HG03575 (cell line): ENCODE data around the gene TMEM176B.

Experiments
- ATAC-seq: cut with Tn5 transposase; IDR thresholded peaks from one replicate; pipeline ENCODE4 v1.9.1; 2021; ENCODE audit not compliant: unreplicated experiment, insufficient number of reproducible peaks, low FRiP score; ENCODE audit errors: extremely low read depth

Gene TMEM176B

DNA sequence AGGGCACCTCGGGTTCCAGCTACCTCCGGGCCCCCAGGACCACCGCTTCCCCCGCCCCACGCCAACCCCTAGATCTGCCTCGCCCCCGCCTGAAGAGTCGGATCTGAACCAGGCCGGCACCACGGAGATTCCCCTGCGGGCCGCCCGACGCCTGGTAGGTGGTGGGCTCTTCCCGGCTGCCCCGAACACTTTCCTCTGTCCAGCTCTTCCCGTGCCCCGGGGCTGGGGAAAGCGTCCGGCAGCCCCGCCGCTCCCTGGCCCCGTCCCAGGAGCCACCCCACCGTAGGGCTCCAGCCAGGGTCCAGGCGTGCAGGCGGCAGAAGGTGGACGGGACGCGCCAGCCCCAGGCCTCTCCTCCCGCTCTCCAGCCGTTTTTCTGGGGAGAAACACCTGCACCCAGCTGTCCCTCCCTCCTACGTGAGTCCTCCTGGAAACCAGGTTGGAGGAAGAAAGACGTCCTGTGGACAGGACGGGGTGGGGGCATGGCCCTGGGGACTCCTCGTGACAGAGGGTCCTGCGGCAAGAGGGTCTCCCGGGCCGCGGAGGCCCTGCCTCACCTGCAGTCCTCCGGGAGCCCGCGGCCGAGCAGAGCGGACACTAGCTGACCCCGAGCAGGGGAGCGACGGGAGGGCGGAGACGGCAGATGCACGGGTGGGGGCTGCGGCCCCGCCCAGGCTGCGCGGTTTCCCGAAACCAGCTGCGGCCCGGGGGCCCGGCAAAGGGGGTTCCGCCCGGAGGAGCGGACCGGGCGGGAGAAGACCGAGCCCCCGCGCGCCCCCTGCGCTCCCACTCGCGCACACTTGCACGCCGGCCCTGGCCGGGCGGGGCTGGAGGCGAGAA is at the start of gene TMEM176B:
Gene TMEM176B (minus strand): TSS at position 624 of the 840 bp plus-strand sequence. CDS start 3,795 bp downstream, outside the sequence.
- no peak for ATAC-seq

GRCh38 chr7:150849204-150849775 is 49.1 kb upstream of the TMEM176B start:
- no peak for ATAC-seq

DNA sequence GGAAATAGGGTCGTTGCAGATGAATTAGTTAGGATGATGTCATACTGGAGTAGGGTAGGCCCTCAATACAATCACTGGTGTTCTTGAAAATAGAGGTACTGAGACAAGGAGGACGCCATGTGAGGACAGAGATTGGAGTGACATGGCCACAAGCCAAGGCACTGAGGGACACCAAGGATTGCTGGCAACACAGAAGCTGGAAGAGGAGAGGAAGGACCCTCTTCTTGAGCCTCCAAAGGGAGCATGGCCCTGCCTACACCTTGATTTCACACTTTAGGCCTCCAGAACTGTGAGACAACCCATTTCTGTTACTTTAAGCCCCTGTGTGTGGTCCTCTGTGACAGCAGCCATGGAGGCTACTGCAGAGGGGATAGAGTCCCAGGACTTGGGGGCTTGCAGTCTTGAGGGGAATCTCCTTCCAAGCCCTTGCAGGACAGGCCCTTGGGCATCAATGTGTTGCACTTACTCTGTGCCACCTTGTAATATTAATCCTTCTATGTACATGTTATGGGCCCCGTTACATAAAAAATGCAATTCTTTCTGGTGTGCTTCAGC is 48.5 kb upstream of the TMEM176B start:
- no peak for ATAC-seq

DNA sequence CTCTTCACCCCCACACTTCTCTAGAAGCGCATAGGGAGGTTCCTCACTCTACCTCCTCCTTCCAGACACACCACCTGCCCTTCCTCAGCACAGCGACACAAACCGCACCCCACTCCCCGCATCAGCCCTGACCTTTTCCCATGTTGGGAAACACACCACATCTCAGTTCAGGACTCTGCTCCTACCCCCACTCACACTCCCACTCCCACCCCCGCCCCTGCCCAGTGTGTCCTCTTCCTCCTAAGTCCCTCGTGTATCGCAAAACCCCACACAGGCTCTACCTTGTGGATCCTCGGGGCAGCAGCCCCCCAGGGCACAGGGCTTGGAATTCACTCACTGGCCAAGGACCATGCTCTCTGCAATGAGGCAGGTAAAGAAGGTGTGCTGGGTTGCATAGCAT is 47.9 kb upstream of the TMEM176B start:
- no peak for ATAC-seq

DNA sequence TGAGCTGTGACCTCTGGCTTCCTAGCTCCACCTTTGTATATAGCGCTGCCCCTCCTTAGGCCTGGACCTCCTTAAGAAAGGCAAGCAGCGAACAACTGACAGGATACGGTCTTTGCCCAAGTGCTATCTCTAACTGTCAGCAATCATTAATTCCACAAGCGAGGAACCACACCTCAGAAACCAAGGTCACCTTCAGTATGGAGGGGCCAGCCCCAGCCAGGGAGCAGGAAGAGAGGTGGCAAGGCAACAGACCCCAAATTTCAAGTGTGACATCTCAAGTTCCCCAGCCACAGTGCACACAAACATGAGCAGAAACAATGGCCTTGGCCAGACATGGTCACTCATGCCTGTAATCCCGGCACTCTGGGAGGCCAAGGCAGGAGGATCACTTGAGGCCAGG is 47.4 kb upstream of the TMEM176B start:
- ATAC-seq, result no peak

GRCh38 chr7:150846291-150847115 is 46.3 kb upstream of the TMEM176B start:
- ATAC-seq, result no peak

GRCh38 chr7:150845421-150845861 is 45.3 kb upstream of the TMEM176B start:
- ATAC-seq, result no peak

- no peak for ATAC-seq
Observed at GRCh38 chr7:150842716-150843115, 42.6 kb upstream of the TMEM176B start.

DNA sequence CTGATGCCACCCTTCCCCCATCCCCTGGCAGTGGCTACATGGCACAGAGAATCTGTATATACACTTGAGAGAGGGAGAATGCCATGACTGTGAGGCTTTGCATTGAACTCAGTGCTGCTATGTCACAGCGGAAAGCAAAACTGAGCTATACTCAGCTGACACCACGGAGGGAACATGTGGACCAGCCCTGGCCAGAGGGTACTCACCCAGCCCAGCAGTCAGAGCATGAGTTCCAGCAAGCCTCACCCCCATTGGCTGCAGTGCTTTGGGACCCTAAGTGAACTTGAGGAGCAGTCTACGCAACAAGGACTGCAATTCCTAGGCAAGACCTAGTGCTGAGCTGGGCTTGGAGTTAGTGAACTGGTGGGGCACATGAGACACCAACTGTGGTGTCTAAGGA is 41.9 kb upstream of the TMEM176B start:
- ATAC-seq, result no peak

DNA sequence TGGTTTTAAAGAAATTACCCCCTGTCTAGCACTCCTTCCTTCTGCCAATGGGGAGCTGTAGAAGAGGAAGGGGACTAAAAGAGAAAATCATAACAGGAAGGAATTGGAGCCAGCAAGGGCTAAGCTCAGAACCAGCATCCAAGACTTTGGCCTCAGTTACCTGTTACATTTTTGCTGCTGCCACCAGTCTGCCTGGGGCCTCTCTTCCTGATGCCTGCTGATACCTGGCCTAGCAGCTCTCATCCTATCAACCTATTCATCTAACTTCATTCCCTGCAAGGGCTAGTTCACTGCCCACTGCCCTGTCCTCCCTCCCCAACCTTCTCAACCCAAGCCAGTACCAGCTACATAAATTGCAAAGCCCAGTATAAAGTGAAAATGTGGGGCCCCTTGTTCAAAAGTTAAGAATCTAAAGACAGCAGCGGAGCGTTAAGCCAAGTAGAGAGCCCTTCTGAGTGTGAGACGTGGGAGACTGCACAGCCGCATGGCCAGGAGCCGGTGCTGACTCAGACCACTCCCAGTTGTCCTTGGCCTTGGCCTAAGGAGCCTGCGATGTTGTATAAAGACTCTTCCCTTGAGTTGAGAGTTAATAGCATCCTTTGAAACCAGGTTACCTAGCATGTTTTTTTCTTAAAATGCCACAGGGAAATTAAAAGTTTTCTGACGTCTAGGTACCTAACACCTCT is 38.9 kb upstream of the TMEM176B start:
- ATAC-seq, result no peak

DNA sequence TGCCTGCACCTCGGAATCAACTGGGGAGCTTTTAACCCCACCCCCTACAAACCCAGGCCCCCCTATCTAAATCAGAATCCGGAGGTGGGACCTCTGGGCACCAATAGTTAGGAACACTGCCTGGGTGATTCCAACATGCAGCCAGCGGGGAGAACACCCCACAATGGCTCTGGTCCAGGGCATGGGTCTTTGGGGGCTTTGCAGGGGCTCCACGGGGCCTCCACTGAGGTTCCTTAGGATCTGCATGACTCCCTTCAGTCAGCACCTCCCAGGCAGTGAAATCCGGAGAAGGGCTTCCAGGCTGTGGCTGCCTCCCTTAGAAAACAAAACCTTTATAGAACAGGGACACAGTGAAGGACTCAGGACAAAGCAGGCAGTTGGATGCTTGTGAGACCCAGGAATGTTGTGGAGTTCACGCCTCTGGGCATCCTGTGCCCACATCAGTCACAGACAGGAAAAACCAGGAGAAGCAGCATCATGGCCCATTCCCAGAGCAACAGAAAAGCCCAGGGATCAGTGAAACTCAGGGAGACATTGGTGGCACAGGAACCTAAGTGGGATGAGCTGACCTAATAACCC is 35.6 kb upstream of the TMEM176B start:
- ATAC-seq, result no peak

- ATAC-seq, result no peak
Observed at GRCh38 chr7:150835019-150835418, 34.9 kb upstream of the TMEM176B start.

- ATAC-seq, result no peak
Observed at GRCh38 chr7:150831851-150832250, 31.7 kb upstream of the TMEM176B start.

GRCh38 chr7:150830937-150831336 is 30.8 kb upstream of the TMEM176B start:
- ATAC-seq, result no peak

GRCh38 chr7:150829426-150829825 is 29.3 kb upstream of the TMEM176B start:
- ATAC-seq, result no peak

- no peak for ATAC-seq
Observed at GRCh38 chr7:150828384-150828783, 28.2 kb upstream of the TMEM176B start.

- ATAC-seq, result no peak
Observed at GRCh38 chr7:150826061-150826849, 26.1 kb upstream of the TMEM176B start.
